GM12878 (cell line): ENCODE results near the gene CAST.

Experiments used
- POLR2AphosphoS5 ChIP-seq: IDR thresholded peaks from 2 replicates; pipeline ENCODE4 v1.6.1; 2011; ENCODE audit warnings: mild to moderate bottlenecking, low read length, inconsistent platforms
- TF ChIP-seq, protein P1 (sequence below), 3 experiments: IDR thresholded peaks in 2 of 3; conservative IDR thresholded peaks in 1 of 3; 2 replicates each; pipeline ENCODE4 v1.5.1; 2011; ENCODE audit warnings: low read depth in 3 of 3, low read length in 3 of 3, mild to moderate bottlenecking in 3 of 3, control low read depth in 2 of 3, moderate library complexity in 2 of 3, inconsistent platforms in 1 of 3, mixed read lengths in 1 of 3; ENCODE audit not compliant: control insufficient read depth in 2 of 3, insufficient read depth in 1 of 3; ENCODE audit errors: extremely low read depth in 1 of 3

DNA sequence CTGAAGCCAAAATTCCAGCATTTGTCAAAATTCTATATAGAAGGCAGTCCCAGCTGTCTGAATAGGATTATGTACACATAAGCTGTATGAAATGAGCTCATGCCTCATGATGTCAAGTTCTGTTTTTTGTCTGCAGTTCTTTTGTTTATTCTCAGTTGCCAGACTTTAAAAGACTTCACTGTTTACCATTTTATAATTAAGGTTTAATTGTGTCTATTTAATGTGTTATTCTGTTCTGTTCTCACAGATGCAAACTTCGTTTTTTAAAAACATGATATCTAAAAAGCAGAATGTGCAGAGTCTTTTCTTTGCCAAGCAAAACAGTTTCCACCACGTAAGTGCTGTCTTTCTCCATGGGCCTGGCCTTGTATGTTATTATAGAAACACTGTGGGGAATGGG, 114.4 kb downstream of the CAST start:
- TF ChIP-seq, protein P1, sequence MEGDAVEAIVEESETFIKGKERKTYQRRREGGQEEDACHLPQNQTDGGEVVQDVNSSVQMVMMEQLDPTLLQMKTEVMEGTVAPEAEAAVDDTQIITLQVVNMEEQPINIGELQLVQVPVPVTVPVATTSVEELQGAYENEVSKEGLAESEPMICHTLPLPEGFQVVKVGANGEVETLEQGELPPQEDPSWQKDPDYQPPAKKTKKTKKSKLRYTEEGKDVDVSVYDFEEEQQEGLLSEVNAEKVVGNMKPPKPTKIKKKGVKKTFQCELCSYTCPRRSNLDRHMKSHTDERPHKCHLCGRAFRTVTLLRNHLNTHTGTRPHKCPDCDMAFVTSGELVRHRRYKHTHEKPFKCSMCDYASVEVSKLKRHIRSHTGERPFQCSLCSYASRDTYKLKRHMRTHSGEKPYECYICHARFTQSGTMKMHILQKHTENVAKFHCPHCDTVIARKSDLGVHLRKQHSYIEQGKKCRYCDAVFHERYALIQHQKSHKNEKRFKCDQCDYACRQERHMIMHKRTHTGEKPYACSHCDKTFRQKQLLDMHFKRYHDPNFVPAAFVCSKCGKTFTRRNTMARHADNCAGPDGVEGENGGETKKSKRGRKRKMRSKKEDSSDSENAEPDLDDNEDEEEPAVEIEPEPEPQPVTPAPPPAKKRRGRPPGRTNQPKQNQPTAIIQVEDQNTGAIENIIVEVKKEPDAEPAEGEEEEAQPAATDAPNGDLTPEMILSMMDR (IDR thresholded peaks at IDR 0.05 in 2 of 3, conservative IDR thresholded peaks at IDR 0.05 in 1 of 3; ENCODE audit: control insufficient read depth in 2 of 3, extremely low read depth in 1 of 3, insufficient read depth in 1 of 3, low read depth in 3 of 3, low read length in 3 of 3) = no peak
- no peak for TF ChIP-seq POLR2AphosphoS5
